Measurements from ENCODE around the gene NEMP1.

Gene NEMP1

GRCh38 chr12:57009949-57010626 lies 68.5 kb downstream of the NEMP1 start:
- TF ChIP-seq CSDC2 (CRISPR knock-in tag; IDR thresholded peaks at IDR 0.05): no peak
- no peak for TF ChIP-seq ISL1 (CRISPR knock-in tag; IDR thresholded peaks at IDR 0.05)
- TF ChIP-seq ESRRG (CRISPR knock-in tag; IDR thresholded peaks at IDR 0.05): no peak
- TF ChIP-seq TOX (CRISPR knock-in tag; IDR thresholded peaks at IDR 0.05; ENCODE audit: borderline replicate concordance): no peak
- no peak for TF ChIP-seq ZFP3 (CRISPR knock-in tag; IDR thresholded peaks at IDR 0.05)
- no peak for TF ChIP-seq PATZ1 (CRISPR knock-in tag; IDR thresholded peaks at IDR 0.05; ENCODE audit: borderline replicate concordance)
- ATAC-seq: no peak

GRCh38 chr12:57008178-57008577 lies 70.4 kb downstream of the NEMP1 start:
- TF ChIP-seq ESRRG (CRISPR knock-in tag; IDR thresholded peaks at IDR 0.05): no peak
- no peak for TF ChIP-seq ZC3H10 (CRISPR knock-in tag; IDR thresholded peaks at IDR 0.05)
- TF ChIP-seq ZFP30 (CRISPR knock-in tag; IDR thresholded peaks at IDR 0.05): no peak
- TF ChIP-seq ISL1 (CRISPR knock-in tag; IDR thresholded peaks at IDR 0.05): no peak
- no peak for TF ChIP-seq CSDC2 (CRISPR knock-in tag; IDR thresholded peaks at IDR 0.05)
- TF ChIP-seq OSR1 (CRISPR knock-in tag; IDR thresholded peaks at IDR 0.05): no peak
- TF ChIP-seq CREB5 (CRISPR knock-in tag; IDR thresholded peaks at IDR 0.05; ENCODE audit: low read depth): no peak
- TF ChIP-seq TOX (CRISPR knock-in tag; IDR thresholded peaks at IDR 0.05; ENCODE audit: borderline replicate concordance): no peak
- TF ChIP-seq GLIS3 (CRISPR knock-in tag; IDR thresholded peaks at IDR 0.05): no peak
- TF ChIP-seq POU6F1 (CRISPR knock-in tag; IDR thresholded peaks at IDR 0.05; ENCODE audit: borderline replicate concordance, low read depth): no peak
- no peak for TF ChIP-seq ZFP3 (CRISPR knock-in tag; IDR thresholded peaks at IDR 0.05)
- no peak for TF ChIP-seq CSRNP3 (CRISPR knock-in tag; IDR thresholded peaks at IDR 0.05)
- no peak for TF ChIP-seq PATZ1 (CRISPR knock-in tag; IDR thresholded peaks at IDR 0.05; ENCODE audit: borderline replicate concordance)
- ATAC-seq: peak; percentile 71

GRCh38 chr12:57006809-57007475 lies 71.6 kb downstream of the NEMP1 start:
- ATAC-seq: no peak

More at GRCh38 chr12:57006809-57007475, 71.6 kb downstream of the NEMP1 start:
- TF ChIP-seq ESRRG (CRISPR knock-in tag; IDR thresholded peaks at IDR 0.05) (no peak), TSHZ2 (CRISPR knock-in tag; IDR thresholded peaks at IDR 0.05) (no peak), RARB (CRISPR knock-in tag; IDR thresholded peaks at IDR 0.05) (no peak), ZNF70 (CRISPR knock-in tag; IDR thresholded peaks at IDR 0.05) (no peak)

Measured in SK-N-SH treated with all-trans-retinoic acid at 6 μM for 48 hours (cell line).